NCI-H524 (cell line): ENCODE results near the gene TBC1D8.

ENCODE experiments used
- DNase-seq, 2 experiments: peaks; one replicate each; lab custom pipeline; 2025; lab: John Stamatoyannopoulos, UW

The TBC1D8 gene

DNA sequence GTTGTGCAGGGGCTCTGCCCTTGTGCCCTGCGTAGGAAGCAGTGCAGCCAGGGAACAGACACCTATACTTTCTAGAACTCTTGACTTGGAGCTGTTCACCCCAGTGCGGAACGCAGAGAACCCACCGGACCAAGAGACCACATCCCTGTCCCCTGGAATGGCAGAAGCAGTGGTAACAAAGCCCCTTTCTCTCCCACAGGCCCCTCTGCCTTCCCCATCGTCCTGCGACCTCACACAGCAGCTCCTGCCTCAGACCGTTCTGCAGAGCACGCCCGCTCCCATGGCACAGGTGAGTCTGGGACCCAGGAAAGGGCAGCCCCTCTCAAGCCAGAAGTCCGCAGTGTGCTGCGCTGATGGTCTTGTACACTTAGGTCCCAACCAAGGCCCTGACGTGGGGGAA lies 173.7 kb downstream of the TBC1D8 start:
- DNase-seq, result no peak

DNA sequence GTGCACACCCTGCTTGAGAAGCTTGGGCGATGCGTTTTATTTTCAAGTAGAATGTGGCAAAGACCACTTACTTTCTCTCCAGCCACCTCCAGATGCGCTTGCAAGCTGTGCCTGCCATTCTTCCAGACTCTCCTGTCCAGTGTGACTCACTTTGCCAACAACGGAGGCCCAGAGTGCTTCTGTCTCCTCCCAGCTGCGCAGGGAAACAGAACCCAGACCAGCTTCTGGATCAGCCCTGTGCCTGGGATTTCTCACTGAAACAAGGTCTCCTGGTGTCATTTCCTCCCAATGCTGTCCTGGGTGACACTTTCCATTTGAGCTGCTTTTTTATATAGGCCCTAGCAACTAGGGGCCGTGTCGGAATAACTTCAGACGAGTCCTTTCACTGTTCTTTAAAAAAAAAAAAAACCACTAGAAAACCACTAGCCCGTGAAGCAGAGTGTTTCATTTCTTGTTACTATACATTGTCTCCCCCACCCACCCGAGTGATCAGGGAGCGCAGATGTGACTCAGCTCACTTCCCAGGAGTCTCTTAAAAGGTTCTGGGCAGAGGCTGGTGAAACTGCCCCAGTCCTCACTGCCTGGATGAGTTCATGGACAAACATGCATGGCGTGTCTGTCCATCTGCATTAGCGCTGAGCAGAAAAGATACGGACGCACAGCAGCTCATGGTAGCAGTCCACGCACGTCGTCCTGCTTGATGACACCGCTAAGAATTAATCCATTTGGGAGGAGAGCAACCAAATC lies 174.4 kb downstream of the TBC1D8 start:
- no peak for DNase-seq

DNA sequence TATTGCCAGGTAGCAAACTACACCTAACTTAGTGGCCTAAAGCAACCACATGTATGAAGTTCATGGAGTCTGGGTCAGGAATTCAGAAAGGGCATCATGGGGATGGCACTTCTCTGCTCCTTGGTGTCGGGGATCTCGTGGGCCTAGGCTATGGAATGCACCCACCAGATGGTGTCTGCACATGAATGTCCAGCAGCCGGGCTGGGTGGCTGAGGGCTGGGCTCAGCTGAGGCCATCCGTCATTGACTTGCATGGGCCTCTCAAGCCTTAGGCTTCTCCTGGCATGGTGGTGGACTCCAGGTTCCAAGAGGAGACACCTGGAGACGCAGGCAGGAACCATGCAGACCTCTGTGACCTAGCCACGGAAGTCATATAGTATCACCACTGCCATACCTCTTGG lies 175.1 kb downstream of the TBC1D8 start:
- no peak for DNase-seq

DNA sequence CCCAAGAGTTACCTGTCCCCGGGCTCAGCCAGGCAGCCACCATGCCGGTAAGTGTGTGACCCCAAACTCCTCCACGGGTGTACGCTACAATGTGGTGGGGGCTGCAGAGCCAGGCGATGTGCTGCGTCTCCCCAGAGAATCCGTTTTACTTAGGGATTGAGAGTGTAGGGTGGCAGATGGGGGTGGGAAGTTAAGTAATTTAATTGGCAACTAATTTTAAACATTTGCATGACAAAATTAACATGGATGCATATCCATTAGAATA lies 175.7 kb downstream of the TBC1D8 start:
- no peak for DNase-seq

DNA sequence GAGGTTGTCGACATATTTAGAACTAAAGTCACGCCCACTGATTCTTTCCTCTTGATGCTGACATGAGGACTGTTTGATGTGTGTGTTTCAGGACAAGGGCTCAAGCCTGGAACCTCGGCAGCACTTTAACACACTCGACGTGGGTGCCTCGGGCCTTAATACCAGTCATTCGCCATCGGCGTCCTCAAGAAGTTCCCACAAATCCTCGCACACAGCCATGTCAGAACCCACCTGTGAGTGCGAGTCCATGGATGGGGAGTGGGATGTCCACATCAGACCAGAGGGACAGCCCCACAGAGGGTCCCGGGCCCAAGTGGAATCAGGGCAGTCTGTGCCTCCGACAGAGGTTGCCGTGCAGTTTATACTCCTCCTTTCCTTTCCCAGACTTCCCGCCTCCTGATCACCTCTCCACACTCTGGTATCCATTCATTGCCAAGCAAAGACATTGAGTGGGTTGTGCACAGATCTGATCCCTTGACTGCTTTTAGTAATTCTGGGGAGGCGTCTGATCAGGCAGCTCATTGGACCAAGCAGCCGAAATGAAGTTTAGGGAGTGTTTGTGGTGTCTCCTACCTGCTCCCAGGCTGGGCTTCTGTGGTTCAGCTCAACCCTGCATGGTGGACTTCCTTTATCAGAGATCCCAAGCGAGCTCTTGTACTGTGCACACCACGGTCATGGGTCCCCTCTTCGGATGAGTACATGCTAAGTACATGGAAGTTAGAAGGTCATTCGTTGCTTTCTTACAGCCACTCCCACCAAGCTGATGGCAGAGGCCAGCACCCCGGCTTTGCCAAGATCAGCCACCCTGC lies 176.3 kb downstream of the TBC1D8 start:
- no peak for DNase-seq

DNA sequence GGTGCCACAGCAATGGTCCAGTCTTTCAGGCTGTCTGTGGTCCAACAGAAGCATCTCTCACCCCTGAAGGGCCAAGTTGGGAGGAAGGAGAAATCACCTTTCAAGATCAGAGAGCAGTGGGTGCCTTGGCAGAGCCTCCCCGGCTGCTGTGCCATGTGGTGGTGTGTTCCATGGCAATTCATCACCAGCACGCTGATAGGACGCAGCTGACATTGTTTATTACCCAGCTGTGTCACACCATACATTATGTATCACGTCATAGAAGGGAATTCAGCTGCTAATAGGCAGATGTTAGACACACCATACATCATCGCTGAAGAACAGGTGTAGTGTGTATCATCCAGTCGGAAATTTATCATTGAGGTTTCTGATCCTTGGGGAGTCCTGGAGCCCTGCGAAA lies 178.7 kb downstream of the TBC1D8 start:
- DNase-seq, result no peak

DNA sequence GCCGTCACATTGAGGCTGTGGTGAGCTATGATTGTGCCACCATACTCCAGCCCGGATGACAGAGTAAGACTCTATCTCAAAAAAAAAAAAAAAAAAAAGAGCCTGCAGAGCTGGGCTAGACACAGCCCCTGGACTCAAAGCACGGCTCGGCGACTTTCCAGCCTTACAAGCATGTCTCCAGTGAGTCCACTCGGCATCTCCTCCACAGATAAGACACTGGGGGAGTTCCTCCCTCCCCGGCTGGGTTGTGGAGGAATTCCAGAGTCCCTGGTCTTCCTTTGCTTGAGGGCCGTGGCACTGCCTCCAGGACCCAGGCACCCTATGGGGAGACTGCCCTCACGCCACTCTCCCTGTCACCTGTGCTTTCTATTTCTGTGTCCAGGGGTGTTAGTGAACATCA lies 180.0 kb downstream of the TBC1D8 start:
- no peak for DNase-seq

DNA sequence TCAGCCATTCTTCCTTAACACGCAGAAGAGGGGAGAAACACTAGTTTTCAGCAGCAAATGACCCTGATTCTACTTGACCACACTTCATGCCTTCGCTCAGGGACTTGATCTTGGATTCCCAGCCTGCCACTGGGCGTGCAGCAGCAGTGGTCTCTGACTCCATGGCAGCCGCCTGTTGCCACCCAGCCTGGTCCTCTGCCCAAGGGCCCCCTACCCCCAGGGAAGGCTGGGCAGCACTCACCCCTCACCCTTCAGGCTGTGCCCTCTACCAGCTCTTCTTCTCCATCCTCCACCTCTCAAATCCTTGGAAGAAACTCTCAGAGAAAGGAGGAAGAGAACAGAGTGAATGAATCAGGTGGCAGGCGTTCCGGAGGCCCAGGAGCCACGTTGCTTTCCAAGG lies 181.2 kb downstream of the TBC1D8 start:
- no peak for DNase-seq

DNA sequence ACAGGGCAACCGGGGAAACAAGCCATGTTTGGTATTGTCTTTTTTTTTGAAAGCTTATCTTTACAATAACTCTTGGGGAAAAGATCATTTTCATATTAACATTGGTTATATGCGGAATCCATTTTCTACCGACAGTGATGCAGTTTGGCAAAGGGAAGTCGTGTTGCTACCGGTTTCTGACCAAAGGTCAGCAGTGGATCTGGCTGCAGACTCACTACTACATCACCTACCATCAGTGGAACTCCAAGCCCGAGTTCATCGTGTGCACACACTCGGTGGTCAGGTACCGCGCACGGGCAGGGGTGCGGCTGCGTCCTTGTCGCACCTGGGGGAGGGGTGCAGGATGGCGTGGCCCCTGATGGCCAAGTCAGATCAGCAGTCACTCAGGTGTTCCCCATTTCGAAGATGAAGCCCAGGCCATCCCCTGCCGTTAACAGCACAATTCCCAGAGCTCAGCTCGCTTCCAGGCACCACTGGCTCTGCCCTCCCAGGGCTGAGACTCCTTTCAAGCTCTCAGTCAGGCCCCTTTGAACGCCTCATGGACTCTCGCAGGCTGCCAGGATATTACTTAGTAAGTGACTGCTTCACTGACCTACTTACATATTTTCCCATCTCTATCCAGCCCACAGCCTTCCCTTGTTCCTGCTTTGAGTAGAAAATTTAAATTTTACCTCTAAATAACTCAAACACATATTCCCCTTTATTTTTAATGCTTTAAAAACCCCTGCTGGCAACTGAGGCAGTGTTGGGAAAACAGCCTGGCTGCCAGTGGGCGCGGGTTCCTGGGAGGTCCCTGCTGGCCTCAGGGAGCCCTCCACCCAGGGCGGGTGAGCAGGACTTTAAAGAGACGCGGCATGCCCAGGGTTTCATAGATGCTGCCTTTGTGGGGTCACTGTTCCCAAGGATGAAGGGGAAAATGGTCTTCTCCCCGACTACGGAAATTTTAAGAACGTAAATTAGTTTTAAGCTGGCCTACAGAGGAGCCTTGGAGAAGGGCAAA lies 182.7 kb downstream of the TBC1D8 start:
- DNase-seq, result no peak

DNA sequence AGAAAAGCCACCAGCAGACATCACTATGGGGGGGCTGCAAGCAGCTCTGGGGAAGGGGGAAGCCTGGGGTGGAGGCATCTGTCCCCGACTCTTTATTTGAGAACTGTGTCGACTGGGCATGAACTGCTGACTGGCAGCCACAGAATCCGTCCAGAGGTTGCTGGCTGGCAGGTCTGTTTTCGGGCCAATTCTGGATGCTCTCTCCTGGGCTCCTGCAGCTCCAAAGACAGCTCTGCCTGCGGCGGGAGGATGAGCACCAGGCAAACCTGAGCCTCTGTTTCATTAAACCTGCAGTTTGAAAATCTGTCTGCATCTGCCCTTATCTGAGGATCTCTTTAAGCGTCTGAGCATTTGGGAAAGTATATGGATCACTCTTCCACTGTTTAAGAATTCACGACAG lies 183.5 kb downstream of the TBC1D8 start:
- no peak for DNase-seq

DNA sequence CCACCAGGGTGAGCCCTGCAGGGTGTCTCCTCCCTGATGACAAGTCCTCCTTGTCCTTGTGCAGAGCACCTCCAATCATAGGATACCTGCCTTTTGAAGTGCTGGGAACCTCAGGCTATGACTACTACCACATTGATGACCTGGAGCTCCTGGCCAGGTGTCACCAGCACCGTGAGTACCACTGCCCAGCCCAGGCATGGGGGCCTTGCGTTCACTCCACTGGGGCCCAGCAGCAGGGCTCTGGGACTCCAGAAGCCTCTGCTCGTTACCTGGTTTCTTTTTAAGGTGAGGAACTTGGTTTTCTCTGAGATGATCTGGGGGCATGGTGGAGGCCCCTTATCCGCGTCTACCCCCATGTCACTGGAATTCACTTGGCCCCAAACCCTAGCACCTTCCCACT lies 185.6 kb downstream of the TBC1D8 start:
- no peak for DNase-seq

DNA sequence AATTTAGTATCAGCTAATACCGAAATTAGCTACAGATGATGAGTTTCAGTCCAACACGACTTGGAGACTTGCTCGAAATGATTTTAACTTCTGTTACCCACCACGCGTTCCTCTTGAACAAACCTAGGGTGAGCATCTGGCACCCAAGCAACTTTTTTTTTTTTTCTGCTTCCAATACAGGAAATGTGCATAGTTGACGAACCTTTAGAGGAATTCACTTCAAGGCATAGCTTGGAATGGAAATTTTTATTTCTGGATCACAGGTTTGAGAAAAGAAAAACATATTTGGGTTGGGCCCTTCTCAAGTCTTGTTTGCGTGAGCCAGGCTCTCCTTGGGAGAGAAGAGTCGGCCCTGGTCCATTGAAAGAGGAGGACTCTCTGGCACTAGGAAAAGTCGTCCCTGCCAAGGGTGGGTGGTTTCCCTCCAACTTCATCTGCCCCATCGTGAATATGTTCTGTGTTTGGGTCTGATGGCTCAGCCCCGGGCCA lies 186.5 kb downstream of the TBC1D8 start:
- no peak for DNase-seq

DNA sequence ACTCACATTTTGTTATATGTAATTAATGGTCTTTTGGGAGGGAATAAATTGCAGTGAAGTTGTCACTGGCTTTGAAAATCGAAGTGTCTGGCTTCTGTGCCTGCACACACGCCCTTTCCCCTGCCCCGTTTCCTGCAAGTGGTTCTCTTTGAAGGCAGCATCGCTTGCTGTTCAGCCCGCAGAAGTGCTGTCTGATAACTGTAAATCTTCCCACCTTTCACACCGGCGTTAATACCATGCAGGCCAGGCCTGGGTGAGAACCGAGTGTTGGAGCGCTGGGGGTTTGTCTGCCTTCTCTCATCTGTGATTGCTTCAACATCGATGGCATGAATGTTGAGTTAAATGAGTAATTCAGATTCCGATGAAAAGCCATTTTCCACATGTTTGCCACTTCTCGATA lies 187.0 kb downstream of the TBC1D8 start:
- DNase-seq, result no peak

DNA sequence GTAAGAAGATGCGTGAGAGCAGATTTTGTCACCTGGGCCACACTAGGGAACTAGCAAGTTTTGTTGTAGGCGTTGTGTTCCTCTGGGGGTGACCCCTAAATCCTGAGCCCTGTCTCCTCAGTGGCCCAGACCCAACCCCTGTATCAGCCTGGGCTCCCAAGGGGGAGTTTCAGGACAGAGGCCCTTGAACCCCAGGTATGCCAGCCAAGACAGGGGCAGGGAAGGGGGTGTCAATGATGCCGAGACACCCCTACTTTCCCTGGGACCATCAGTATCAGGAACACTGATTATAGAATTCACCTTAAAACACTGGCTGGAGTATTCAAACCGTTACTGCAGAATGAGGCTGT lies 188.2 kb downstream of the TBC1D8 start:
- no peak for DNase-seq

DNA sequence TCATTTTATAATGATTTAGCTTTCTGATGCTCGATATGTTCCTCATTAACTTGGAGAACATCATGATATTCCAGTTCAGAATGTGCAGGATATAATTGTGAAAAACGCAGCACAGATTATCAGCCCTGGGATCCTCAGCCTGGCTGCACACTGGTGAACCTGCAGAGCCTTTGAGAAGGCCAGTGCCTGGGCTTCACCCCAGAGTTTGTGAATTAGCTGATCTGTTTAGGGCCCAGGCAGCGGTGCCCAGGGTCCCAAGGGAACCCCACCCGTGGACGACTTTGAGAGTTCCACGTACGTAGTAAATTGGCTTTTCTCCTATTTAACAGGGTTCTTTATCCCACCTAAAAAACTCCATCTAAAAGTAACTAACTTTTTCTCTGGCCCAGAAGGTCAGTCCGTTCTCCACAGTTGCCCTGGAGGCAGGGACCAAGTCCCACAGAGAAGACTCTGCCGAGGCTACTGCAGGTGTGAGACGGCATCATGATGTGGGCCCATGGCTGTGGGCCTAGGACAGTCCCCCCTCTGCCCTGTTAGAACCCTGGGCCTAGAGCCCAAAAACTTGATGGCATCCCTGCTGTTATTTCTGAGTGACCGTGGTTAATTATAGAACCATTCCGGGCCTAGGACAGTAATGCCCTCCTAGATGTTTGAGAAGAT lies 188.7 kb downstream of the TBC1D8 start:
- DNase-seq, result no peak

DNA sequence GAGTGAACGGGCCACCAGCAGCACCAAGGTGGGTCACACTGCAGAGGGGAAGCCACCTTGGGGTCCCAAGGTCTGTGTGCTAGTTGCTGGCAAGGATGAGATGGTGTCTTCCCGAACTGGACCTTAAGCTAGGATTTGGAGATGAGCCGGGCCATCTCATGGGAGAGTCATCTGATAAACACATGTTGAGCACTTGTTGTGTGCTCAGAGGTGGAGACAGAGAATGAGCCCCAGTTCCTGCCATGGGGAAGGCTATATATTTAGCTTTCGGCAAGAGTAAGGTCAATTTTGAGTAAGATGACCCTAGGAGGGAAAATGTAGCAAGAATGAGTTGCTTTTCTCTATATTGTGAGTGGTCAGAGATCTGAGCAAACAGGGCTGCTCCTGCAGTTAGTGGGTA lies 190.5 kb downstream of the TBC1D8 start:
- no peak for DNase-seq

DNA sequence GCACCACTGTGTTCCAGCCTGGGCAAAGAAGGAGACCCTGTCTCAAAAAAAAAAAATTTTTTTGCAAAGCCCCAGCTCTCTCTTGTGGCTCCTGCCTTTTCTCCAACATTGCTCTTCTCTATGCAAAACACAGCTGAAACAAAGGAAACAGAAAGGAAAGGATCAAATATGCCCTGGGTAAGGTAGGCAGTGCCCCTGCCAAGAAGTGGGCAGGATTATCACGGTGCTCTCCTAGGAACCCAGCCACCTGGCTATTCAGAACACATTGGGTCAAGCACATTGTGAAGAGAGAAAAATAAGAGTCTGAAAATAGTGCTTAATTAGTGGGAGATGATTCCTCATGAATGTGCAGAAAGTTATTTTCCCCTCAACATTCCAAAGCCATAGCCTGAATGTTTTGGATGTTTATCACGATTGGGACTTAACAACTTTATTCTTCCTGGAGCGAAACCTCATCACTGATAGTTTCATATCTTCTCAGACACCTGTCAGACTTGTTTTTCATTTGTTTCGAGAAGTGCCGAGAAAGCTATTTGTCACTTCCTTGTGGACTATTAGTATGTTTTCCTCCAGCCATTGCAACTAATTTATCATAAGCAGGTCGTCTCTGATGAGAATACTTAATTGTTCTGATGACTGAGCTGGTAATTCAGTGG lies 191.8 kb downstream of the TBC1D8 start:
- DNase-seq, result no peak

DNA sequence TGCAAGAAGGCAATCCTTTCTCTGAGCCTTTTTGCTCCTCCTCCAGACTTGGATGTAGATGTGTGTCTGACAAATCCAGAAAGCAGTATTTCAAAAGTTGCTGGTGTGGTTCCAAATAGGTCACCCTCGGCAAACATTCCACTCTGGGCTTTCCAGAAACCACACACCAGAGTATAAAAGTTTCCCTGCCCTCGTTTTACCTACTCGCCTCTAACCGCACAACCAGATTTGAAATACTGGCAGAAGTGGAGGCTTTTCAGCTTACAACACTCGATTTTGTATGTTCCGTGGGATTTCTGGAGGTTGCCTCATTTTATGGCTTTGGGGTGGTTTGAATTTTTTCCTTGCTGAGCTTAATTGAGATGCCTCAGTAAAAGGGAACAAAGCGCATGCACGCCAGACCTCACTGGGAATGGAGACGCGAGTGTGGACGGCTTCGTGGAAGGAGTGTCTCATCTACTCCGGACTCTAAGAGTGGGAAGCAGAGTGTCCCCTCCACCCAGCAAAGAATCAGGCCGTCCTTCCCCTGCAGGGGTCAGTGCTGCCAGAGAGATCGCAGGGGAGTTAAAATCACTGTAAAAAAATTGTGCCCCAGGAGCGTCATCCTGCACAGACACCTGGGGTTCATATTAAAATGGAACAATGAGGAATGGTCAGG lies 193.1 kb downstream of the TBC1D8 start:
- no peak for DNase-seq
